IPS DF 19.7 (cell line): ENCODE data around the gene SLC22A4.

ENCODE experiments used
- DNase-seq: peaks from one replicate; pipeline ENCODE4 v3.0.0-alpha.2; 2013; ENCODE audit warnings: low read depth, low spot score

Gene SLC22A4

DNA sequence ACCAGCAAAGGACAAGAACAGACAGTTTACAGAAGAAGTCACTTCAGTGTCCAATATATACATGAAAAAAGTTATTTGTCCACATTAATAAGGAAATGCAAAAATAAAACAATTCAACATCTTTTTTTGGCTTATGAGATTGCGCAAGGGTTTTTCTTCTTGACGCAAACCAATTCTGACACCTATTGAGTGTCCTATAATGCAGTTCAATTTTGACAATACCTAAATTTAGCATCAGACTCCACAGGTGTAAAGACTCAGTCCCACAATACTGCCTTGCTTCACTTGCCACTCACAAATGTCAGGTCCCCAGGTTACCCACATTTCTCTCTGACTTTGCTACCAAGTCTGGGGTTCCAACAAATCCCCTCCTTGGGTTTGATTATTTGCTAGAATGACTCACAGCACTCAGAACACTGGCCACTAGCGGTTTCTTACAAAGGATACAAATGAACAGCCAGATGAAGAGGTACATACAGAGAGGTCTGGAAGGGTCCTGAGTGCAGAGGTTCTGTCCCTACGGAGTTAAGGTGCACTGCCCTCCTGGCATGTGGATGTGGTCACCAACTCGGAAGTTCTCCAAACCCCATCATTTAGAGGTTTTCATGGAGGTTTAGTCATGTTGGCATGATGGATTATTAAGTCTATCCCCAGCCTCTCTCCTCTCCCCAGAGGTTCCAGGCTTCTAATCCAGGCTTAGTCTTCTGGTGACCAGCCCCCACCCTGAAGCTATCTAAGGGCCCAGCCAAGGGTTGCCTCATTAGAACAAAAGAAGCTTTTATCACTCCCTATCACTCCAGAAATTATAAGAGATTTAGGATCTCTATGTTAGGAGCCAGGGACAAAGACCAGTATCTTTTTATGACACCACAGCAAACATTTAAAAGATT is 48.3 kb downstream of the SLC22A4 start:
- DNase-seq = no peak

DNA sequence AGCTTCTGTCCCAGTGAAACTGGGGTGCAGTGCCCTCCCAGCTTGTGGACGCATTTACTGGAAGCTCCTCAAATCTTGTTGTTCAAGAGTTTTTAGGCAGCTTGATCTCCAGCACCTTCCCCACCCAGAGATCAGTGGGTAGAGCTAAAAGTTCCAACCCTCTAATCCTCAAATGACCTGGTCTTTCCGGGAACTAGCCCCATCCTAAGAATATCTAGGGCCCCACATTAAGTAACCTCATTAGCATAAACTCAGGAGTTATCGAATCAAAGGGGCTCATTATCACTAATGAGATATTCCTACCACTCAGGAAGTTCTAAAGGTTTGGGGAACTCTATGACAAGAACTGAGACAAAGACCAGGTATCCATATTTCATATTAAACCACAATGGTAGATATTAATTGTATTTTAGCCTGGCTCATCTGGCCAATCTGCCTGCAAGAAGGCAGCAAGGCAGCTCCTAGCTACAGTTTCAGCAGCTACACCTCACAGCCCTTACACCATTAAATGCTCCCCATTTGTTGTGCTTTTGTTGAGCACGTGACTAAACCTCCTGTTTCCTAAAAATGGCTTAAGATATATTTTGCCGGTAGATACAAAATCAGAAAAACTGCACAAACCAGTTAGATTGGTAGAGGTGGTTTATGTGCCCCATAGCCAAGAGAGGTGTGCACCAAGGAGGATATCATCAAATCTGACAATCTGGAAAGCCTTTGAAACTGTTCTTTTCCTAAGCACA is 50.8 kb downstream of the SLC22A4 start:
- no peak for DNase-seq

DNA sequence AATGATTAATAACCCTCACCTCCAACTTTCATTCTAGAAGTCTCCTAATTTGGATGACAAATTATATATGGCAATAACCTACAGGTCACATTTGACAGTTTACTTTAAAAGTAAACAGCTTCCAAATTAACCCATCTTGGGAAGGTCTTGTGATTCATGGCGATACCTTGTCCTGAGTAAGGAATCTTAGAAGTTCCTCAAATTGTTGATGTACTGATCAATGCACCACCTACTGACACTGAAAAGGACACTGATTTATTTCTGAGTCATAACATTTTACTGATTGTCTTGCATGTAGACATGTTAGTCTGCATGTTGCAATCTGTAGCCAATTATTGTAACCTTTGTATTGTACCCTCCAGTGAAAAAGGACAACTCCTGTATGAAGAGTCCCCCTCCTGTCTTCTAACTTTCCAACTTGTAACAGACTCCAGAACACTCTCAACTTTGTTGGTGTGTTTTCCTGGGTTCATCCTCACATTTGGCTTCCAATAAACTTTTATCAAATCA is 59.3 kb downstream of the SLC22A4 start:
- DNase-seq = no peak

DNA sequence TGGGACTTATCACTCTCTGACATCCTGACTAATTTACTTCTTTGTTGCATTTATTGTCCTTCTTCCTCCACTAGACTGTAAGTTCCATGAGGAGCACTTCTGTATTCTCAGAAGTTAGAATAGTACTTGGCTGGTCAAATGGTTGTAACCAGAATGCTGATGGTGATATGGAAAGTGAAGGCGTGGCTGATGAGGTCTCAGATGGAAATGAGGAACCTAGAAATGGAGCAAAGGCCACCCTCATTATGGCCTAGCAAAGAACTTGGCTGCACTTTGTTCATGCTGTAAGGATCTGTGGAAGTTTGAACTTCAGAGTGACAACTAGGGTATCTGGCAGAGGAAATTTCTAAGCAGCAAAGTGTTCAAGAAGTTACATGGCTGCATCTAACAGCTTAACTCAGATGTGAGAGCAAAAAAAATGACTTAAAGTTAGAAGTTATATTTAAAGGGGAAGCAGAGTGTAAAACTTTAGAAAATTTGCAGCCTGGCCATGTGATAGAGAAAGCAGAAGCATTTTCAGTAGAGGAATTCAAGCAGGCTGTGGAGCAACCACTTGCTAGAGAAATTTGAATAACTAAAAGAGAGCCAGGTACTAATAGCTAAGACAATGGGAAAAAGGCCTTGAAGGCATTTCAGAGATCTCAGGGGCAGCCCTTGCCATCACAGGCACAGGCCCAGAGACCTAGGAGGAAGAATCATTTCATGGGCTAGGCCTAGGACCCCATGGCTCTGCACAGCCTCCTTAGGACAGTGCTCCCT is 60.4 kb downstream of the SLC22A4 start:
- no peak for DNase-seq

DNA sequence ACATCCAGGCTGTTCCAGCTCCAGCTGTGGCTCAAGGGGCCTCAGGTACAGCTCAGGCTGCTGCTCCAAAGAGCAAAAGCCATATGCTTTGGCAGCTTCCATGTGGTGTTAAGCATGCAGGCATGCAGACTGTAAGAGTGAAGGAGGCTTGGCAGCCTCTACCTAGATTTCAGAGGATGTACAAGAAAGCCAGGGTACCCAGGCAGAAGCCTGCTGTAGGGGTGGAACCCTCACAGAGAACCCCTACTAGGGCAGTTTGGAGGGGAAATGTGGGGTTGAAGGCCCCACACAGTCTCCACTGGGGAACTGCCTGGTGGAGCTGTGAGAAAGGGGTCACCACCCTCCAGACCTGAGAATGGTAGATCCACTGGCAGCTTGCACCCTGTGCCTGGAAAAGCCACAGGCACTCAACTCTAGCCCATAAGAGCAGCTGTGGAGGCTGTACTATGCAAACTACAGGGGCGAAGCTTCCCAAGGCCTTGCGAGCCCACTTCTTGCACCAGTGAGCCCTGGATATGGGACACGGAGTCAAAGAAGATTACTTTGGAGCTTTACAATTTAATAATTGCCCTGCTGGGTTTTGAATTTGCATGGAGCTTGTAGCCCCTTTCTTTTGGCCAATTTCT is 61.1 kb downstream of the SLC22A4 start:
- no peak for DNase-seq

DNA sequence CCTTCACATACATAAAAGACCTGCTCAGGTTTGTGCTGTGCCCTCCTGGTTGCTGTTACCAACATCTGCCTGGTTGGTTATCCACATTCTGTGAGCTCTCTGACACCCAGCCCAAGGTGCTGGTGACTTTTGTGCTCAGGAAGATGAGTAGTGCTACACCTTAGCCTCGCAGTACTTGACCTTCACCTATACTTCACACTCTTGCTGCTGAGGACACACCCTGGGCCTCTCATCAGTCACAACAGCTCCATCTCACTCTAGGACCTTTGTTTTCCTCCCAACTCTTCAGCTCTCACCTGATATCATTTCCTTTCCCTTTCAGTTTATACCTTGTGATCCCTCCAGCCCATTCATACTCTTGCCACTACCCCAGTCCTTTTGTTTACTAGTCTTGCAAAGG is 64.6 kb downstream of the SLC22A4 start:
- no peak for DNase-seq

DNA sequence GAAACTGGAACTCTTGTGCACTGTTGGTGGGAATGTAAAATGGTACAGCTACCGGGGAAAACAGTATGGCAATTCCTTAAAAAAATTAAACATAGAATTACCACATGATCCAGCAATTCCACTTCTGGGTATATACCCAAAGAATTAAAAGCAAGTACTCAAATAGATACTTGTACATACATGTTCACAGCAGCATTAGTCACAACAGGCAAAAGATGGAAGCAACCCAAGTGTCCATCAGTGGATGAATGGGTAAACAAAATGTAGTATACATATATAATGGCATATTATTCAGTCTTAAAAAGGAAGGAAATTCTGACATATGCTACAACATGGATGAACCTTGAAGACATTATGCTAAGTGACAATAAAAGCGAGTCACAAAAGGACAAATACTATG is 67.9 kb downstream of the SLC22A4 start:
- no peak for DNase-seq

DNA sequence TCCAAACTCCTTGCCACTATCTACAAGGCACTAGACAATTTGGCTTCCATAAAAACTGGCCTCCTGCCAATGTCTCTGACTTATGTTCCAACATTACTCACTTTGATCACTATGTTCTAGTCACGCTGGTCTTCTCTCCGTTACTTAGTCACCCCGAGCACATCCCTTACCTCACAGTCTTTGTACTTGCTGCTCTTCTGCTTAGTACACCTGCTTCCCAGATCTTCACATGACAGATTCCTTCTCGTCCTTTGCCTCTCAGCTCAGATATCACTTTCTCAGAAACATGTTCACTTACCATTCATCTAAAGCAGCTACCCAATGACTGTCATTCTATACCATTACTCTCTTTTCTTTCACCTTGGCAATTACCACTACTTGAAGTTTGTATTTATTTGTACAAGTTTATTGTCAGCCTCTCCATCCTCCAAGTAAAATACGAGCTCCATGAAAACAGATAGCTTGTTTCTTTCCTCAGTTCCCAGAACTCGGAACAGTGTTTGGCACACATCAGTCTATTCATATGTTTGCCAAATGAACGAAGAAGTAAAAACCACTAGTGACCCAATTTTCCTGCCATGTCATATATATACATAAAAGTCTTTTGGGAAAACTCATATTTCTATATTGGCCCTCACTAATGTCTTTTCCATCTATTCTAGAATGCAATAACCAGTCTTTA is 69.4 kb downstream of the SLC22A4 start:
- no peak for DNase-seq

DNA sequence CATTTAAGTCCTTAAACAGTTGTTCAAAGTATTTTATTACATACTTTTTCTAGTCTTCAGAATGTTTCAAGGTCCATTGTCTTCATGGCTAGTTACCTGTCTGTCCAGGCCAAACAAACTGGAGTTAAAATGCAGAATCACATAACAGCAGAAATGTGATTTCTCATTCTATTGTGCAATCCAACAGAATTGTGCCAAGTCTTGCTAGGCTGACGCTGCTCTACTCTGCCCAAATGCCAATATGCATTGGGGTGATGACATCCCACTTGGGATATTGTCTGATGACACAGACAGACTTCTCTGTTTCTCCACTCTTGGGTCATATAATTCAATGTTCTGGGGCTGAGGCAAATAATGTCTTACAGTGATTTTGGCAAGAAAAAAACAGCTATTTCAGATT is 70.1 kb downstream of the SLC22A4 start:
- no peak for DNase-seq

DNA sequence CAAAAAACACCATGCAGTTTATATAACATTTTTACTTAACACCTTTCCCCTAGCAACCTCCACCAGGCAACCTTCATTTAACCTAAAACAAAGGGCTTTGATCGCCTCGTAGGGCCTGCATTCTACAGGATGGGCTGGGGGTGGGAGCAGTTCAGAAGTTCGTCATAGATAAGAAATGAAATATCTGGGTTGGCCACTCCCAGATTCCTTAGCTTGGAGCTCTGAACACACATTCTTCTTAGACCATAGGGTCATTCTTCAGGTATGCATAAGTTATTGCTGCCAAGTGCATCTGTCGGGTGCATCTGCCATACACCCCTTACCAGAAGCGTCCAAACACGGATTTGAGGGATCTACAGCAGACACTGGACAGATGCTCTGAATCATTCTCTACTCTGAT is 71.0 kb downstream of the SLC22A4 start:
- DNase-seq = no peak

DNA sequence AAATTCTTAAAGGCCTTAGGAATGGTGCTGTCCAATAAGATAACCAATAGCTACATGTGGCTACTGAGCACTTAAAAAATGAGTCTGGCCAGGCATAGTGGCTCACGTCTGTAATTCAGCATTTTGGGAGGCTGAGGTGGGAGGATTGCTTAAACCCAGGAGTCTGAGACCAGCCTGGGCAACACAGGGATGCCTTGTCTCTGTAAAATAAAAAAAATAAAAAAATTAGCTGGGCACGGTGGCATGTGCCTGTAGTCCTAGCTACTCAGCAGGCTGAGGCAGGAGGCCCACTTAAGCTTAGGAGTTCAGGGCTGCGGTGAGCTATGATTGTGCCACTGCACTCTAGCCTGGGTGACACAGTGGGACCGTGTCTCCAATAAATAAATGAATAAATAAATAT is 74.0 kb downstream of the SLC22A4 start:
- no peak for DNase-seq

DNA sequence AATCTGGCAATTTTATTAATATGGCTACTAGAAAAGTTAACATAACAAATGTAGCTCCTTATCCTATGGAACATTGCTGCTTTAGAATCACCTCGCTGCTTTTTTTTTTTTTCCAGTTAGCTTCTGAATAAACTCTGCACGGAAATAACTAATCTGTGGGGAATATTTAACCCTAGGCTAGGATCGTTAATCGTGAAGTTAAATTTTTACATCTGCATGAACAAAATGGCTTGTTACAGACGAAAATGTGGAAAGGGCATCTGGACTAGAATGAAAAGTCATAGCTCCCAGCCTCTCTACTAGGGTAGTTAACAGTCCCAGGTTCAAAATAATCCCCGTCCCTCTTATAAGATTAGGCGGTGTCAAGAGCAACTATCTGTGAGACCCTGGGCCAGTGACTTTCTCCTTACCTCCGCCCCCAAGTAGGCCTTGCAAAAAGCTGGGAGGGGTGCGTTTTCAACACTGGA is 74.8 kb downstream of the SLC22A4 start:
- DNase-seq = no peak

DNA sequence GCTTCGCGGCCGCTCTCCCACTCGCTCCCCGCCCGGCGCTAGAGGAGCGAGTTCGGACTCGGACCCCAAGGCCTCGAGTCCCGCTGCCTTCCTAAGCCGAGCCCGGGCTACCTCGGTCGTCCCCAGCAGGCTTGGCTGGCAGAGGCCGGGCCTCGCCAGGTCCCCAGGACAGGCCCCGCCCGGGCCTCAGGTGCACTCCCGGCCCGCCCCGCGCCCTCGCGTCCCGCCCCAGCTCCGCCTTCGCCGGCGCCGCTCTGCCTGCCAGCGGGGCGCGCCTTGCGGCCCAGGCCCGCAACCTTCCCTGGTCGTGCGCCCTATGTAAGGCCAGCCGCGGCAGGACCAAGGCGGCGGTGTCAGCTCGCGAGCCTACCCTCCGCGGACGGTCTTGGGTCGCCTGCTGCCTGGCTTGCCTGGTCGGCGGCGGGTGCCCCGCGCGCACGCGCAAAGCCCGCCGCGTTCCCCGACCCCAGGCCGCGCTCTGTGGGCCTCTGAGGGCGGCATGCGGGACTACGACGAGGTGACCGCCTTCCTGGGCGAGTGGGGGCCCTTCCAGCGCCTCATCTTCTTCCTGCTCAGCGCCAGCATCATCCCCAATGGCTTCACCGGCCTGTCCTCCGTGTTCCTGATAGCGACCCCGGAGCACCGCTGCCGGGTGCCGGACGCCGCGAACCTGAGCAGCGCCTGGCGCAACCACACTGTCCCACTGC is 75.4 kb downstream of the SLC22A4 start, which contains the start of gene SLC22A5:
SLC22A5 (plus strand) TSS at position 237 of the 707 bp plus-strand sequence; CDS start at position 500, 263 bp downstream.
- no peak for DNase-seq

DNA sequence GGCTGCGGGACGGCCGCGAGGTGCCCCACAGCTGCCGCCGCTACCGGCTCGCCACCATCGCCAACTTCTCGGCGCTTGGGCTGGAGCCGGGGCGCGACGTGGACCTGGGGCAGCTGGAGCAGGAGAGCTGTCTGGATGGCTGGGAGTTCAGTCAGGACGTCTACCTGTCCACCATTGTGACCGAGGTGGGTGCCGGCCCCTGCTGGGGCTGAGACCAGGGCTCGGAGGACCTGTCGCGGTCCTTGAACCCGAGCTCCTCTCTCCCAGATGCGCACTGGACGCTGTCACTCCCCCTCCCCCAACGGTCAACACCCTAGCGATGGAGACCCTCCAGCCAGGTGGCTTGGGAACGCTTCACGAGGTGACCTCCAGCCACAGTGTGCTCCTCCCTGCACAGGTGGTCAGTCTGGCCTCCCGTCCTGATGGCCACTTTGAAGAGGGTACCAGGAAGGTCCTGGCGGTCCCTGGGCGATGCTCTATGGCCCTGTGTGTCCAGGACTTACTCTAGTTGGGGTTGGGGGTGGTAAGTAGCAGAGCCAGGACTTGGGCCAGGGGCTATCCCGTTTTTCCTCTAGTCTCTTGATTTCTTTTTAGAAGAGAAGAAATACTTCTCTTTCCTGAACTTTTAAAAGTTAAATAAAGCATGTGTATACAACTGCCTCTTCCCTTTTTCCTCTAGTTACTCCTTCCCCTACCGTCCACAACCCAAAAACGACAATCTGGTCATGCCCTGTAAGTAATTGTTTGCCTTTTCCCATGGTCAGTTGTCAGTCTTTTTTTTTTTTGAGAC is 76.2 kb downstream of the SLC22A4 start:
- DNase-seq = no peak

DNA sequence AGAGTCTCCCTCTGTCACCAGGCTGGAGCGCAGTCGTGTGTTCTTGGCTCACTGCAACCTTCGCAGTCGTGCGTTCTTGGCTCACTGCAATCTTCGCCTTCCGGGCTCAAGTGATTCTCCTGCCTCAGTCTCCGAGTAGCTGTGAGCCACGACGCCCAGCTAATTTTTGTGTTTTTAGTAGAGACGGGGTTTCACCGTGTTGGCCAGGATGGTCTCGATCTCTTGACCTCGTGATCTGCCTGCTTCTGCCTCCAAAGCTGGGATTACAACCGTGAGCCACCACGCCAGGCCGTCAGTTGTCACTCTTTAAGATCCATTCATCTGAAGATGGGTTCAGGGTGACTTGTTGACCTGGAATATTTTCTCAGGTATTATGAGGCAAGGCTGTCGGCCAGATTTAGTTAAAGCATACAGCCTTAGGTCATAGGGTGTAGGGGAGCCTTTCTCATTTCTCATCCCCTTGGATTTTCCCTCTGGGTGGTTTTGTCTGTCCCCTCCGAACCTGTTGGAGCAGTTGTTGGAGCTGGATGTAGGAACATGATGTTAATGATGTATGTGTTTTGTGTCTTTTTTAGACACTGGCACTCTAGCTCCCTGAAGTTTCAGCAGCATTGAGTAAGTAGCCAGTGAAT is 76.9 kb downstream of the SLC22A4 start:
- DNase-seq = no peak

DNA sequence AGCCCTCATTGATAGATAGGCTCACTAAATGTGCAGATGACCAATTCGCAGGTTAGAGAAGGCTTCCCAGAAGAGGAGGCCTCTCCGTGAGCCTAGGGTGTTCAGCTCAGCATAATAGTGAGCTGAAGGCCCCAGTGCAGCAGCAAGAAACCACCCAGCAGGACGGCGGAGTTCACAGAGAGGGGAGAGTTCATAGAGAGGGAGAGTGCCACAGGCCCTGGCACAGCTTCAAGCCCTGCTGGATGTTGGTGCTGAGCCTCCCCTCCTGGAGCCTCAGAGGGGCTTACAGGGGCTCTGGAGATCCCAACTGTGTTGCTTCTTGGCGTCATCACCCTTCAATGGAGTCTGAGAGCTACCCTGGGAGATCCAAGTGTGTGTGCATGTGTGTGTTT is 77.4 kb downstream of the SLC22A4 start:
- no peak for DNase-seq

DNA sequence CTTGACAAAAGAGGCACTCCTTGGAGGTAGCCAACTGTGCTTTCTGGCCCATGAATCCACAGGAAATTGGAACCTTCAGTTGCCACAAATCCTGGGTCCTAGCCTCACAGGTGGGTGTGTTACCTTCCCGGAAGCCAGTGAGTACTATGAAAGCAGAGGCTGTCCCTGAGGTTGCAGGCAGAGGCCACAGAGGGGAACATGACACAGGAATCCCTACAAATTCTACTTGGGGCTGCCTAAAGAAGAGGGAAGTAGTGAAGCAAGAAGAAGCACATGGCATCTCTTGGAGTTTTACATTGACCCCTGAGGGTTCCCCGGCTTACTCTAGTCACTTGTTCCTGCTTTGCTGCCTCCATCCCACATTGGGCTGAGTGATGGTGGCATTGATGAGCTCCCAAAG is 77.9 kb downstream of the SLC22A4 start:
- DNase-seq = no peak

DNA sequence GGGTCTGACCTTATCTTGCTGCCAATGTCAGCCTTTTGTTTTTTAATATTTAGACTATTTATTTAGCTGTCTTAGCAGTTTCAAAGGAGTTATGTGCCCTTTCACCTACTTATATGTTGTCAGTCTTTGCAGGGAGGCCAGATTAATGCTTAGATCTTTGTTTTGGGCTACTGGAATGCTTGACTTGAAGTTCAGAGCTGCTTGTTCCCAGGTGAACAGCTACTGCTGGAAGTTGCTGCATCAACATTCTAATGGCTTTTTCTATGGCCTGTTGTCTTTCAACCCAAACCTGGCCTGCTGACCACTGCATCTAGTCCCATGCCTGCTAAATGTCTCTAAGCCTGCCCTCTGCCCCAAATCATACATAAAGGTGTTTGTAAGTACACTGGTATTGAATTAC is 78.3 kb downstream of the SLC22A4 start:
- no peak for DNase-seq

DNA sequence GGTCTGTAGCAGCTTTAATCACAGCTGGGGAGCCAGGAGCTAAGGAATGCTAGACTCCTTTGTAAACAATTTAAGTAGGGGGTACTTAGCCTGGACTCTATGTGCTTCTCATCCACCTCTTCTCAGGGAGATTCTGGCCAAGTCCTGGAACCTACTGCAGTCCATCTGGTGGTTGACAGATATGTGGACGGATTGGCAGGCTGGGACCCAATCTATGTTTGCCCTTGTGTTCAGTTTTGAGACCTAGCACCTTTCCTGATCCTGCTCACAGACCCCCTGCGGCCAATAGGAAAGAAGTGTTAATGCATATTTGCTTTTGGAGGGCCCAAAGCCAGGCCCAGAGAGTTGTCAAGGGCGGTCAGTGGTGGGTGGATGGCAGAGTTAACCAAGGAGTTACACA is 81.8 kb downstream of the SLC22A4 start:
- DNase-seq = no peak
